ENCODE measurements around the gene OGA. TPM values are rescaled to one million over a fixed set of nuclear protein-coding genes. Genes with fewer than 3 reads are reported as not detected.

Gene OGA
- total and polyA plus RNA-seq, 2 donors (not counting 3 experiments of a cell fraction or from before 2014, with no cell fraction given): 30.8 to 118 TPM

GRCh38 chr10:101867931-101868330, 49.7 kb upstream of the OGA start:
- H3K27ac ChIP-seq (ENCODE audit: insufficient read depth, low read depth, low read length): no peak overlapping the region
- DNase-seq (ENCODE audit: low read depth, low spot score): no peak
- no peaks in the 10 kb centered on the region for H3K9me1 ChIP-seq (replicated peaks; ENCODE audit: control insufficient read depth, extremely low read depth, insufficient read depth, low read length)
- H3K4me3 ChIP-seq (replicated peaks in 1 of 3; ENCODE audit: insufficient read depth in 1 of 3, low read depth in 1 of 3, low read length in 3 of 3): no peak overlapping the region
- no peaks in the 10 kb centered on the region for H3K36me3 ChIP-seq (ENCODE audit: control insufficient read depth in 2 of 2, extremely low read depth in 1 of 2, insufficient read depth in 2 of 2, low read length in 2 of 2)
- no peaks in the 10 kb centered on the region for H3K79me2 ChIP-seq (ENCODE audit: control insufficient read depth, insufficient read depth, low read length)
- intact Hi-C loops (cut with micrococcal nuclease): no loop called here
- CTCF ChIA-PET: no interaction called here
- H3K27me3 ChIP-seq (ENCODE audit: control insufficient read depth in 2 of 2, insufficient read depth in 2 of 2, low read length in 2 of 2): no peaks in the 10 kb centered on the region
- no peak overlapping the region for H2AFZ ChIP-seq (ENCODE audit: low read depth, low read length)
- no peaks in the 10 kb centered on the region for H3K4me1 ChIP-seq (ENCODE audit: control insufficient read depth, extremely low read depth, insufficient read depth, low read length)
- FAIRE-seq: peak; percentile 37
- no peak overlapping the region for H3K4me2 ChIP-seq (ENCODE audit: insufficient read depth, low read length)
- H3K9ac ChIP-seq (replicated peaks; ENCODE audit: extremely low read depth, insufficient read depth, low read length): no peak overlapping the region
- POLR2A ChIA-PET: no interaction called here
- dilution Hi-C loops (cut with MboI; ENCODE audit: extremely low pct_ligation_motif_present, low sequenced_read_pairs): no loop called here
- no peaks in the 10 kb centered on the region for H4K20me1 ChIP-seq (replicated peaks; ENCODE audit: control insufficient read depth, extremely low read depth, insufficient read depth, low read length)
- BruUV-seq (replicated peaks): no TSS peak
- no peaks in the 10 kb centered on the region for H3K9me3 ChIP-seq (replicated peaks; ENCODE audit: control insufficient read depth, insufficient read depth, low read length)
- TF ChIP-seq MYC (IDR thresholded peaks at IDR 0.05; ENCODE audit: low read depth, low read length) (no peak), MAX (IDR thresholded peaks at IDR 0.05; ENCODE audit: insufficient read depth, insufficient read length) (no peak), FOS (IDR thresholded peaks at IDR 0.05; ENCODE audit: borderline replicate concordance, insufficient read depth, low read length) (no peak), EZH2 (IDR thresholded peaks at IDR 0.05; ENCODE audit: borderline replicate concordance, low read depth, low read length, severe bottlenecking) (no peak), JUN (IDR thresholded peaks at IDR 0.05; ENCODE audit: borderline replicate concordance, insufficient read depth, insufficient read length, low read depth) (no peak), POLR2AphosphoS5 (IDR thresholded peaks at IDR 0.05; ENCODE audit: insufficient read depth, low read depth, low read length) (no peak)

DNA sequence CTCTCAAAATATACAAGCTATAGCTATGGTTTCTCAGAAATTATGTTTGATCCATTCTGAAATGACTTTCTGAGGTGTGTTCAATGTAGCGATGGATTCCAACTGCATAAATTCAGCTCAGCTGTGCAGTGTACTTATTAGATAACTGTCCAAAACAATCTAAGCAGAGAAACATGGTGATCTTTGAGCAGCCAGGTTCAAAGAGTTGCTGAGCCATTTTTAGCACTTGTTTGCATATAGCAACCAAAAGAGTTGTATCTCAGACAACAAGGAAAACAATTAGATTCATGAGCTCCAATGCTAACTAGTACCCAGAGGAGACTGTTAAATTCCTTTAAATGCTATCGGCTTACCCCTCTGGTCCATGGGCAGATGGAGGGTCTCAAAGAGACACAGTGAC, 41.3 kb upstream of the OGA start:
- H3K79me2 ChIP-seq (ENCODE audit: control insufficient read depth, insufficient read depth, low read length): no peaks in the 10 kb centered on the region
- H3K4me1 ChIP-seq (ENCODE audit: control insufficient read depth, extremely low read depth, insufficient read depth, low read length): peaks cover 12% of the 10 kb centered on the region
- FAIRE-seq: no peak
- intact Hi-C loops (cut with micrococcal nuclease) (no loop called here), dilution Hi-C loops (cut with MboI; ENCODE audit: extremely low pct_ligation_motif_present, low sequenced_read_pairs) (no loop called here)
- no peak overlapping the region for H3K9ac ChIP-seq (replicated peaks; ENCODE audit: extremely low read depth, insufficient read depth, low read length)
- no peak overlapping the region for H3K27ac ChIP-seq (ENCODE audit: insufficient read depth, low read depth, low read length)
- DNase-seq (ENCODE audit: low read depth, low spot score): no peak
- no peak overlapping the region for H2AFZ ChIP-seq (ENCODE audit: low read depth, low read length)
- no TSS peak for BruUV-seq (replicated peaks)
- H4K20me1 ChIP-seq (replicated peaks; ENCODE audit: control insufficient read depth, extremely low read depth, insufficient read depth, low read length): no peaks in the 10 kb centered on the region
- H3K36me3 ChIP-seq (ENCODE audit: control insufficient read depth in 2 of 2, extremely low read depth in 1 of 2, insufficient read depth in 2 of 2, low read length in 2 of 2): no peaks in the 10 kb centered on the region
- no peak overlapping the region for H3K4me3 ChIP-seq (replicated peaks in 1 of 3; ENCODE audit: insufficient read depth in 1 of 3, low read depth in 1 of 3, low read length in 3 of 3)
- H3K9me3 ChIP-seq (replicated peaks; ENCODE audit: control insufficient read depth, insufficient read depth, low read length): no peaks in the 10 kb centered on the region
- TF ChIP-seq CTCF (IDR thresholded peaks at IDR 0.05; ENCODE audit: extremely low read depth in 1 of 2, insufficient read depth in 1 of 2, low read depth in 1 of 2, low read length in 2 of 2): no peak
- TF ChIP-seq JUN (IDR thresholded peaks at IDR 0.05; ENCODE audit: borderline replicate concordance, insufficient read depth, insufficient read length, low read depth): no peak
- no peak for TF ChIP-seq EZH2 (IDR thresholded peaks at IDR 0.05; ENCODE audit: borderline replicate concordance, low read depth, low read length, severe bottlenecking)
- TF ChIP-seq GATA2 (IDR thresholded peaks at IDR 0.05; ENCODE audit: insufficient read depth, insufficient read length, low read depth, low read length): no peak
- TF ChIP-seq POLR2AphosphoS5 (IDR thresholded peaks at IDR 0.05; ENCODE audit: insufficient read depth, low read depth, low read length): no peak
- no peak for TF ChIP-seq FOS (IDR thresholded peaks at IDR 0.05; ENCODE audit: borderline replicate concordance, insufficient read depth, low read length)
- no peak for TF ChIP-seq MYC (IDR thresholded peaks at IDR 0.05; ENCODE audit: low read depth, low read length)
- no peak for TF ChIP-seq MAX (IDR thresholded peaks at IDR 0.05; ENCODE audit: insufficient read depth, insufficient read length)
- TF ChIP-seq POLR2A (IDR thresholded peaks at IDR 0.05; ENCODE audit: low read depth, low read length): no peak
- no peak overlapping the region for H3K4me2 ChIP-seq (ENCODE audit: insufficient read depth, low read length)
- ChIA-PET CTCF (interaction anchor here (0.7 to 5.9 kb wide), 9 partner anchors 10 to 213 kb away, joined by 3 to 43 read pairs (median 6); partner anchors contain the start of gene KCNIP2), POLR2A (no interaction called here)
- no peaks in the 10 kb centered on the region for H3K9me1 ChIP-seq (replicated peaks; ENCODE audit: control insufficient read depth, extremely low read depth, insufficient read depth, low read length)
- H3K27me3 ChIP-seq (ENCODE audit: control insufficient read depth in 2 of 2, insufficient read depth in 2 of 2, low read length in 2 of 2): no peaks in the 10 kb centered on the region
